Measurements from ENCODE around the gene CLEC9A.

CLEC9A gene

GRCh38 chr12:10067264-10067663 lies 36.8 kb downstream of the CLEC9A start:
- no peak for DNase-seq

- DNase-seq, result no peak
Observed at GRCh38 chr12:10067942-10068341, 37.5 kb downstream of the CLEC9A start.

GRCh38 chr12:10068644-10069043 lies 38.2 kb downstream of the CLEC9A start:
- DNase-seq, result no peak

- DNase-seq, result no peak
Observed at GRCh38 chr12:10069099-10069498, 38.6 kb downstream of the CLEC9A start.

GRCh38 chr12:10069976-10070375 lies 39.5 kb downstream of the CLEC9A start:
- DNase-seq, result no peak

- no peak for DNase-seq
Observed at GRCh38 chr12:10070380-10070779, 39.9 kb downstream of the CLEC9A start.

GRCh38 chr12:10072131-10072530 lies 41.6 kb downstream of the CLEC9A start:
- no peak for DNase-seq

- DNase-seq, result no peak
Observed at GRCh38 chr12:10073261-10073660, 42.8 kb downstream of the CLEC9A start.

- no peak for DNase-seq
Observed at GRCh38 chr12:10075451-10075850, 45.0 kb downstream of the CLEC9A start.

- DNase-seq, result no peak
Observed at GRCh38 chr12:10082117-10082874, 51.8 kb downstream of the CLEC9A start.

- no peak for DNase-seq
Observed at GRCh38 chr12:10084733-10085132, 54.3 kb downstream of the CLEC9A start.

GRCh38 chr12:10086387-10086786 lies 55.9 kb downstream of the CLEC9A start:
- no peak for DNase-seq

- DNase-seq, result no peak
Observed at GRCh38 chr12:10088031-10088430, 57.5 kb downstream of the CLEC9A start.

GRCh38 chr12:10088955-10089900 lies 58.7 kb downstream of the CLEC9A start:
- no peak for DNase-seq

GRCh38 chr12:10094646-10095395 lies 64.3 kb downstream of the CLEC9A start:
- no peak for DNase-seq

GRCh38 chr12:10095971-10096370 lies 65.5 kb downstream of the CLEC9A start:
- DNase-seq, result no peak

- no peak for DNase-seq
Observed at GRCh38 chr12:10097521-10097920, 67.0 kb downstream of the CLEC9A start.

GRCh38 chr12:10098791-10099190 lies 68.3 kb downstream of the CLEC9A start, which contains the start of gene CLEC1A:
Gene CLEC1A (minus strand): TSS chr12:10098985. CDS start chr12:10098922, 63 bp downstream.
- peak; percentile 5 for DNase-seq

GRCh38 chr12:10101042-10101579 lies 70.6 kb downstream of the CLEC9A start:
- DNase-seq, result peak; percentile 25

- DNase-seq, result no peak
Observed at GRCh38 chr12:10101648-10102220, 71.3 kb downstream of the CLEC9A start.

GRCh38 chr12:10102322-10102721 lies 71.8 kb downstream of the CLEC9A start:
- no peak for DNase-seq

All from right kidney (tissue), 1 donor.